ENCODE measurements around the gene ESR2. TPM values are rescaled to one million over a fixed set of nuclear protein-coding genes. Genes with fewer than 3 reads are reported as not detected.

Gene ESR2
- total RNA-seq, 4 donors from 2014 or later: 0.59 to 2.4 (median 1.5) TPM

DNA sequence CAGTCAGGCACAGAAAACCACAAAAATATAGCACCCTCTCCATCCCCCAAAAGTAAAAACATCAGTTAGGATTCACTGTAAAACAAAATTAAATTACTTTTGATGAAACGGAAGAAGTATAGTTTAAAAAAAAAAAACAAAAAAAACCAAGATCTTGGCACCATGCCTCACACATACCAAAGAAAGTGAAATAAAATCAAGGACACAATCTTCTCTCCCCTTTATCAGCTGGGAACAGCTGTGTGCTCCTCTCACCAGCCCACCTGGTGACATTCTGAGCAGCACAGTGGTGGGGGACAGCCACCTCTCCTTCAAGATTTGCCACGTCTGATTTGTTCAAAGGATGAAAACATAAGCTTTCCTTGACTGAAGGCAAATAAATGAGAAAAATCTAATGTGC is 55.5 kb downstream of the ESR2 start:
- no peak for DNase-seq (ENCODE audit: low spot score in 2 of 2)
- no peak overlapping the region for H3K27ac ChIP-seq
- no peaks in the 10 kb centered on the region for H3K36me3 ChIP-seq
- H3K9me3 ChIP-seq: no peaks in the 10 kb centered on the region
- H3K4me1 ChIP-seq: peaks cover 0 to 8% (median 3%) of the 10 kb centered on the region in 4 donors
- H3K27me3 ChIP-seq: no peaks in the 10 kb centered on the region
- 35 to 42% methylated on average over 2 of the region's 2 CpGs for WGBS, 2 donors
- TF ChIP-seq EP300 (IDR thresholded peaks at IDR 0.05): no peak
- TF ChIP-seq POLR2A (IDR thresholded peaks at IDR 0.05): no peak
- TF ChIP-seq, protein P1, sequence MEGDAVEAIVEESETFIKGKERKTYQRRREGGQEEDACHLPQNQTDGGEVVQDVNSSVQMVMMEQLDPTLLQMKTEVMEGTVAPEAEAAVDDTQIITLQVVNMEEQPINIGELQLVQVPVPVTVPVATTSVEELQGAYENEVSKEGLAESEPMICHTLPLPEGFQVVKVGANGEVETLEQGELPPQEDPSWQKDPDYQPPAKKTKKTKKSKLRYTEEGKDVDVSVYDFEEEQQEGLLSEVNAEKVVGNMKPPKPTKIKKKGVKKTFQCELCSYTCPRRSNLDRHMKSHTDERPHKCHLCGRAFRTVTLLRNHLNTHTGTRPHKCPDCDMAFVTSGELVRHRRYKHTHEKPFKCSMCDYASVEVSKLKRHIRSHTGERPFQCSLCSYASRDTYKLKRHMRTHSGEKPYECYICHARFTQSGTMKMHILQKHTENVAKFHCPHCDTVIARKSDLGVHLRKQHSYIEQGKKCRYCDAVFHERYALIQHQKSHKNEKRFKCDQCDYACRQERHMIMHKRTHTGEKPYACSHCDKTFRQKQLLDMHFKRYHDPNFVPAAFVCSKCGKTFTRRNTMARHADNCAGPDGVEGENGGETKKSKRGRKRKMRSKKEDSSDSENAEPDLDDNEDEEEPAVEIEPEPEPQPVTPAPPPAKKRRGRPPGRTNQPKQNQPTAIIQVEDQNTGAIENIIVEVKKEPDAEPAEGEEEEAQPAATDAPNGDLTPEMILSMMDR (IDR thresholded peaks at IDR 0.05): no peak
- H3K4me3 ChIP-seq: no peak overlapping the region

DNA sequence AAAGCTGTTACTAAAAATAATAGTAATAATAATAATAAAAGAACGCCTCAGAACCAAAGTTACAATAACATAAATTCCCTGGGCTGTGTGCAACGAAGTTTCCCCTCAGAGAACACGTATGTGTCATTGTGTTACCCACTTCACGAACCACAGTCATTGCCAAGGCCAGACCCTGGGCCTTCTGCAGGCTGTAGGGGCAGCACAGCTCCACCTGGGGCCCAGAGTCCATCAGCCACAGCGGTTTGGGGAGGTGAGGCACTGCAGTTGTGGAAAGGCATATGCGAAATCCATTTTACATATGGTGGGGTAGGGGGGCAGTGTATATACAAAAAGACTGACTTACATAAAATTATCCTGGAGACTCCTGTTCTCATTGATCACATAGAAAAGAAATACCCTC is 56.1 kb downstream of the ESR2 start:
- TF ChIP-seq EP300 (IDR thresholded peaks at IDR 0.05): no peak
- TF ChIP-seq, protein P1 (IDR thresholded peaks at IDR 0.05): no peak
- TF ChIP-seq POLR2A (IDR thresholded peaks at IDR 0.05): no peak
- Histone ChIP-seq H3K27me3 (no peaks in the 10 kb centered on the region), H3K27ac (no peak overlapping the region), H3K9me3 (no peaks in the 10 kb centered on the region), H3K4me3 (no peak overlapping the region), H3K4me1 (peaks cover 0 to 8% (median 3%) of the 10 kb centered on the region in 4 donors), H3K36me3 (peaks cover 0 to 3% (median 0%) of the 10 kb centered on the region in 3 donors)
- 90% methylated on average over 6 of the region's 6 CpGs for WGBS, 2 donors
- DNase-seq (ENCODE audit: low spot score in 2 of 2): no peak

DNA sequence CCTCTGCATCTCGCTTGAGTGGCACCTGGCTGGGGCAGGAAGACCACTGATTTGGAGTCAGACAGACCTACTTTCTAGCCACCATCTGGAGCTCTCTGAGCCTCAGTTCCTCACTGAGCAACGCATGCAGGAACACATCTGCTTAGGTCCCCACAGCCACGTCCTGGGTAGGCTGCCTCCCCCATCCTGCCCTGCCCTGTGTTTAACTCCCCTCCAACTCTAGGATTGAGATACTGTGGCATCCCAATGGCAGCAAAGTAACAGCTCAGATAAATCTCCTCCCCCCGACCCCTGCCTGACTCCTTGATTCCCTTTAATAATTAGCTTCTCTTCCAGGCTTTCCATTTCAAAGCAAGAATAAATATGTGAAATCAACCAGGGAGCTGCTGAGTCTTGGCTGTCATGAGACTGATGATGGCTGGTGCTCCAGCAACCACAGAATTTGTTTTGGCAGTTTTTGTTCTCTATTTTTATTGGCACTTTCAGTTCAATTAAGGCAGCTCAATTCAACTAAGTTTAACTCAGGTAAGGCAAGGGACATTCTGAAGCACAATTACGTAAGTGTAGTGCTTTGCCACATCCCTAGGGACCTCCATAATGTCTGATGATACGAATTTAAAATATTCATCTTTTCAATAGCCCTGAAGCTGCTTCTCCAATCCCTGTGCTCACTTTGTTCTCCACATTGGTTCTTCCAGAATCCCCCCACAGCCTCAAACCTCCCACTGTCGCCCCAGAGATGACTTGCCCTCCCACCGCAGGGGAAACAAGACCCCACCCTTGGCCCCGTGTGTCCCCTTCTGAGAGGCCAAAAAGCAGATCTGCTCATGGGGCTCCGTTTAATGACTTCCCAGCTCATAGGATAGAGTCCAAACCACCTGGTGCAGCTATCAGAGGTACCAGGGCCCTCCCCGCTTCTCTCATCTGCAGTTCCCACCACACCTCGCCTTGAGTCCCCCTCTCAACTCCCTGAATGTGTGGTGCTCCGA is 58.2 kb downstream of the ESR2 start:
- Histone ChIP-seq H3K27me3 (no peaks in the 10 kb centered on the region), H3K4me1 (peaks cover 0 to 10% (median 4%) of the 10 kb centered on the region in 4 donors), H3K27ac (peak overlapping the region in 1 of 4 donors; percentile 67), H3K4me3 (no peak overlapping the region), H3K36me3 (peaks cover 0 to 11% (median 0%) of the 10 kb centered on the region in 3 donors), H3K9me3 (no peaks in the 10 kb centered on the region)
- no peak for TF ChIP-seq EP300 (IDR thresholded peaks at IDR 0.05)
- WGBS, 2 donors: 66 to 69% methylated on average over 13 of the region's 13 CpGs
- no peak for DNase-seq (ENCODE audit: low spot score in 2 of 2)

DNA sequence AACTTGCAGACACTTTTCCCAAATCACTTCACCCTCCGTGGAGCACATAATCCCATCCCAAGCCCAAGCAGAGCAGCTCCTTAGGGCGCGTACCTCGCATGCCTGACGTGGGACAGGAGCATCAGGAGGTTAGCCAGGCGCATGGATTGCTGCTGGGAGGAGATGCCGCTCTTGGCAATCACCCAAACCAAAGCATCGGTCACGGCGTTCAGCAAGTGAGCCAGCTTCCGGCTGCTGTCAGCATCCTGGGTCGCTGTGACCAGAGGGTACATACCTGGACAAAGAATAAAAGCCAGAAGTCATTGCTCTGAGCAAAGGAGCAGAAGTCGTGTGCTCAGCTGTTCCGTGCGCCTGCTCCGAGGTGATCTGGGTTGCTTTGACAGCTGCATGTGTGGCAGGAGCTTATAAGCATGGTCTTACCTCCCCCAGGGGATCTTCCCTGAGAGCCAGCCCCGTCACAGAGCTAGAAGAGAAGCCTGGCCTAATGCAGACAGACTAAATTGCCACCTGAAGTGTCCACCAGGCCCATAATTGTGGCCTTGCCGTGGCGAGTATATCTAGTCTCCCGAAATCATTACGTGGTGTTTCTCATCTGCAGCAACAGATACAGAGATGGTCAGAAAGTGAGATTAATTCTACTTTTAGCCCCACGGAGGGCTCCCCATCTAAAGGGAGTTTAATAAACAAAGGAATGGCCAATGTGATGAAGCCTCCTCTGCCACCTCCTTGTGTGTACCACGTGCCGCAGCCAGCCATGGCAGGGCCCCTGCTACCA is 59.1 kb downstream of the ESR2 start:
- Histone ChIP-seq H3K4me3 (no peak overlapping the region), H3K27me3 (no peaks in the 10 kb centered on the region), H3K36me3 (peaks cover 0 to 18% (median 0%) of the 10 kb centered on the region in 3 donors), H3K9me3 (no peaks in the 10 kb centered on the region), H3K4me1 (peaks cover 0 to 10% (median 4%) of the 10 kb centered on the region in 4 donors), H3K27ac (peak overlapping the region in 1 of 4 donors; percentile 37)
- 72 to 78% methylated on average over 24 of the region's 24 CpGs for WGBS, 2 donors
- TF ChIP-seq EP300 (IDR thresholded peaks at IDR 0.05) (no peak), POLR2A (IDR thresholded peaks at IDR 0.05) (no peak)
- TF ChIP-seq, protein P1 (IDR thresholded peaks at IDR 0.05): no peak
- no peak for DNase-seq (ENCODE audit: low spot score in 2 of 2)

DNA sequence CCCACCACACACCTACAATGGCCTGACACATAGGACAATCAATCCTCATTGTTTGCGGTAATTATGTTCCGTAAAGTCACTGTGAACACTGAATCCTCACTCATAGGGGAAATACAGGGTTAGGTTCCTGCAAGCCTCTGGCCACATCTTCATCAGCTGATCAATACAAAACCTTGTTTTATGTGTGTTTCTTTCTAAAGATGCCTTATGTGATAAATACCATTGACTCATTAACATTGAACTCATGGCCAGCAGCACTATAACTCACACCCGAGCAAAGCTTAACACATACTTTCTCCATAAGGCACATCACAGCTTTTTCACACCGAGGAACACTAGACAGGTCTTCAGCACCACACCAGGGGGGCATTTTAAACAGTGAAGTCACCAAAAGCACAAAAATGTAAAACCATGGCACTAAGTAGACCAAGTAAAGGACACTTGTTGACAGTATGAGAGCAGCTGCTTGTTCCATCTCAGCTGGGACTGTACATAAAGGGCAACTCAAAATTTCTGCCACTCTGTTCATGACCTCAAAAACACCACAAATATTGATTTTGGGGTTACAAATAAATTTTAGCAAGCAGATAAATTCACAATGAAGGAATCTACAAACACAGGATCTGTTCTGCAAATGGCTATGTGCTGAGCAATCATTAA is 60.5 kb downstream of the ESR2 start:
- Histone ChIP-seq H3K27ac (peak overlapping the region in 1 of 4 donors; percentile 24), H3K27me3 (no peaks in the 10 kb centered on the region), H3K9me3 (no peaks in the 10 kb centered on the region), H3K36me3 (peaks cover 0 to 27% (median 0%) of the 10 kb centered on the region in 3 donors), H3K4me3 (no peak overlapping the region), H3K4me1 (peaks cover 0 to 10% (median 4%) of the 10 kb centered on the region in 4 donors)
- WGBS, 2 donors: 88 to 96% methylated on average over 4 of the region's 4 CpGs
- TF ChIP-seq POLR2A (IDR thresholded peaks at IDR 0.05) (no peak), EP300 (IDR thresholded peaks at IDR 0.05) (no peak)
- TF ChIP-seq, protein P1 (IDR thresholded peaks at IDR 0.05): no peak
- no peak for DNase-seq (ENCODE audit: low spot score in 2 of 2)
